GM23338 (cell line): ENCODE results near the gene SMAD9. TPM values are rescaled to one million over a fixed set of nuclear protein-coding genes. Genes with fewer than 3 reads are reported as not detected.

ENCODE experiments used
- ATAC-seq: fragments of 200-7000 bp; cut with Tn5 transposase; 3 replicates; pipeline ENCODE4 v1.9.1; 2020
- DNase-seq: peaks from one replicate; pipeline ENCODE4 v3.0.0-alpha.2; 2015; ENCODE audit warnings: low spot score
- H2AFZ ChIP-seq: fragments of 200-600 bp; sonication (generic); 2 replicates; pipeline ENCODE4 v1.8.0; 2016; ENCODE audit warnings: antibody characterized with exemption, mild to moderate bottlenecking, moderate library complexity
- H3F3A ChIP-seq: fragments of 200-600 bp; sonication (generic); replicated peaks from 2 replicates; pipeline ENCODE4 v1.8.0; 2017; ENCODE audit warnings: antibody characterized with exemption, mixed run types, low read depth
- H3K27ac ChIP-seq: fragments of 200-600 bp; sonication (generic); 2 replicates; pipeline ENCODE4 v1.6.1; 2016; ENCODE audit warnings: low read depth
- H3K27me3 ChIP-seq: fragments of 200-600 bp; sonication (generic); 2 replicates; pipeline ENCODE4 v1.8.0; 2016; ENCODE audit warnings: mild to moderate bottlenecking, mixed run types, moderate library complexity; ENCODE audit not compliant: insufficient read depth
- H3K36me3 ChIP-seq: fragments of 200-600 bp; sonication (generic); 2 replicates; pipeline ENCODE4 v1.8.0; 2016; ENCODE audit warnings: mild to moderate bottlenecking; ENCODE audit not compliant: insufficient read depth
- H3K4me1 ChIP-seq: fragments of 200-600 bp; sonication (generic); 2 replicates; pipeline ENCODE4 v1.8.0; 2016; ENCODE audit warnings: mild to moderate bottlenecking, moderate library complexity; ENCODE audit not compliant: insufficient read depth
- H3K4me2 ChIP-seq: fragments of 200-600 bp; sonication (generic); 2 replicates; pipeline ENCODE4 v1.7.1; 2017; ENCODE audit warnings: mixed run types
- H3K4me3 ChIP-seq: fragments of 200-600 bp; sonication (generic); 2 replicates; pipeline ENCODE4 v1.6.1; 2016; ENCODE audit warnings: mixed run types
- H3K79me2 ChIP-seq: fragments of 200-600 bp; sonication (generic); replicated peaks from 2 replicates; pipeline ENCODE4 v1.8.0; 2017; ENCODE audit warnings: mild to moderate bottlenecking; ENCODE audit not compliant: insufficient read depth
- H3K9me2 ChIP-seq: fragments of 200-600 bp; sonication (generic); 2 replicates; pipeline ENCODE4 v1.8.0; 2017; ENCODE audit not compliant: insufficient read depth
- H4K20me1 ChIP-seq: fragments of 200-600 bp; sonication (generic); replicated peaks from 2 replicates; pipeline ENCODE4 v1.8.0; 2017; ENCODE audit warnings: mild to moderate bottlenecking; ENCODE audit not compliant: insufficient read depth
- H3K27ac Mint-ChIP-seq: 2 replicates; pipeline ENCODE4 v1.8.0; 2020; ENCODE audit warnings: inconsistent platforms, mild to moderate bottlenecking, moderate library complexity, mixed read lengths
- H3K27me3 Mint-ChIP-seq: 3 replicates; pipeline ENCODE4 v1.8.0; 2022; ENCODE audit warnings: low read depth, mild to moderate bottlenecking, moderate library complexity, mixed read lengths, inconsistent platforms; ENCODE audit not compliant: insufficient read depth, poor library complexity
- H3K36me3 Mint-ChIP-seq: 3 replicates; pipeline ENCODE4 v1.8.0; 2021; ENCODE audit warnings: low read depth, mild to moderate bottlenecking, inconsistent platforms, moderate library complexity, mixed read lengths
- H3K4me1 Mint-ChIP-seq: 3 replicates; pipeline ENCODE4 v1.8.0; 2020; ENCODE audit warnings: mild to moderate bottlenecking, inconsistent platforms, mixed read lengths
- H3K4me3 Mint-ChIP-seq: 3 replicates; pipeline ENCODE4 v1.8.0; 2021; ENCODE audit warnings: moderate library complexity, mild to moderate bottlenecking, inconsistent platforms, mixed read lengths
- H3K9me3 Mint-ChIP-seq: 3 replicates; pipeline ENCODE4 v1.8.0; 2020; ENCODE audit warnings: moderate library complexity, mild to moderate bottlenecking, inconsistent platforms, mixed read lengths
- CREB1 ChIP-seq: fragments of 250-450 bp; sonication (Bioruptor Pico); IDR thresholded peaks from 2 replicates; pipeline ENCODE4 v1.5.0; 2020; ENCODE audit warnings: low read depth, mild to moderate bottlenecking, moderate library complexity
- CTCF ChIP-seq, 2 experiments: fragments of 200-600 bp in 1 of 2; sonication (generic) in 1 of 2; conservative IDR thresholded peaks; 2 replicates each; pipeline versions ENCODE4 v1.5.1 to v1.6.1; 2016 to 2017; ENCODE audit warnings: antibody characterized with exemption in 2 of 2, low read depth in 2 of 2, mild to moderate bottlenecking in 2 of 2, moderate library complexity in 1 of 2
- ETS1 ChIP-seq: IDR thresholded peaks from 2 replicates; pipeline ENCODE4 v1.6.1; 2016; ENCODE audit warnings: antibody characterized with exemption
- EZH2 ChIP-seq: fragments of 200-600 bp; sonication (generic); IDR thresholded peaks from one replicate; pipeline ENCODE4 v1.8.0; 2017; ENCODE audit warnings: antibody characterized with exemption, mild to moderate bottlenecking, low read depth; ENCODE audit not compliant: unreplicated experiment
- EZH2phosphoT487 ChIP-seq: fragments of 200-600 bp; sonication (generic); IDR thresholded peaks from one replicate; pipeline ENCODE4 v1.8.1; 2018; ENCODE audit warnings: antibody characterized with exemption; ENCODE audit not compliant: unreplicated experiment
- JUNB ChIP-seq: IDR thresholded peaks from one replicate; pipeline ENCODE4 v1.6.1; 2016; ENCODE audit warnings: antibody characterized with exemption; ENCODE audit not compliant: unreplicated experiment
- NANOG ChIP-seq: IDR thresholded peaks from 2 replicates; pipeline ENCODE4 v1.6.1; 2016; ENCODE audit warnings: antibody characterized with exemption, borderline replicate concordance
- POLR2AphosphoS5 ChIP-seq: IDR thresholded peaks from 2 replicates; pipeline ENCODE4 v1.6.1; 2016; ENCODE audit warnings: antibody characterized with exemption, low read depth
- REST ChIP-seq: IDR thresholded peaks from one replicate; pipeline ENCODE4 v1.6.1; 2018; ENCODE audit warnings: antibody characterized with exemption; ENCODE audit not compliant: unreplicated experiment
- STAT1 ChIP-seq: IDR thresholded peaks from one replicate; pipeline ENCODE4 v1.6.1; 2016; ENCODE audit warnings: antibody characterized with exemption; ENCODE audit not compliant: unreplicated experiment
- ZNF114 ChIP-seq: fragments of 250-450 bp; sonication (Bioruptor Pico); IDR thresholded peaks from 2 replicates; pipeline ENCODE4 v1.5.0; 2020; ENCODE audit warnings: mild to moderate bottlenecking, moderate library complexity
- ZNF331 ChIP-seq: fragments of 250-450 bp; sonication (Bioruptor Pico); IDR thresholded peaks from 2 replicates; pipeline ENCODE4 v1.5.0; 2020; ENCODE audit warnings: low read depth, mild to moderate bottlenecking, moderate library complexity
- ZNF462 ChIP-seq: fragments of 250-450 bp; sonication (Bioruptor Pico); IDR thresholded peaks from 2 replicates; pipeline ENCODE4 v1.5.0; 2020; ENCODE audit warnings: mild to moderate bottlenecking, moderate library complexity
- polyA plus RNA-seq: library from polyadenylated mRNA; unstranded; fragments of >200 nt; fragmentation: Nextera tagmentation; extraction: Ambion mirVana; gene quantifications from 2 replicates; pipeline ENCODE4 v1.2.1, GENCODE V29; 2016
- total RNA-seq: library from RNA; depleted of rRNA; stranded (reverse); fragments of >200 nt; shearing (Covaris generic); gene quantifications from 2 replicates; pipeline ENCODE4 v1.2.3, GENCODE V29; 2014

SMAD9 gene
- total and polyA plus RNA-seq, 2 experiments from 2014 or later = 0.95 to 1.3 TPM

- peaks cover 5% of the 10 kb centered on the region; the same call in 2 of the 3 replicates for H3K36me3 Mint-ChIP-seq
- no peak overlapping the region for H3K27ac ChIP-seq
- H3K4me2 ChIP-seq = no peak overlapping the region
- peaks cover 6% of the 10 kb centered on the region; the same call in 1 of the 2 replicates for H4K20me1 ChIP-seq
- H3K4me3 Mint-ChIP-seq = no peak overlapping the region
- no peak for ATAC-seq
- no peaks in the 10 kb centered on the region for H3K79me2 ChIP-seq
- H3K36me3 ChIP-seq = no peaks in the 10 kb centered on the region
- TF ChIP-seq ZNF462 (CRISPR knock-in tag) (no peak), CTCF (conservative IDR thresholded peaks at IDR 0.05; ENCODE audit: low read depth in 2 of 2) (no peak), ZNF331 (no peak), ZNF114 (CRISPR knock-in tag) (no peak), EZH2 (no peak), ETS1 (no peak), STAT1 (no peak), REST (no peak), JUNB (no peak), POLR2AphosphoS5 (no peak), NANOG (no peak), EZH2phosphoT487 (no peak), CREB1 (CRISPR knock-in tag) (no peak)
- H3K27me3 ChIP-seq = no peaks in the 10 kb centered on the region
- H3F3A ChIP-seq = no peaks in the 10 kb centered on the region
- H2AFZ ChIP-seq = no peak overlapping the region
- no peak overlapping the region for H3K4me3 ChIP-seq
- H3K27me3 Mint-ChIP-seq = no peaks in the 10 kb centered on the region
- no peaks in the 10 kb centered on the region for H3K9me2 ChIP-seq
- DNase-seq = no peak
- H3K27ac Mint-ChIP-seq = no peak overlapping the region
- H3K4me1 Mint-ChIP-seq = peaks cover 6% of the 10 kb centered on the region; the same call in 2 of the 3 replicates
- H3K9me3 Mint-ChIP-seq = no peaks in the 10 kb centered on the region
- H3K4me1 ChIP-seq = no peaks in the 10 kb centered on the region
Measured at GRCh38 chr13:36950920-36951319, 30.9 kb upstream of the SMAD9 start.
